ENCODE results near the gene LHX4.

Gene LHX4

GRCh38 chr1:180268556-180269075, 38.6 kb downstream of the LHX4 start:
- no peak for DNase-seq

DNA sequence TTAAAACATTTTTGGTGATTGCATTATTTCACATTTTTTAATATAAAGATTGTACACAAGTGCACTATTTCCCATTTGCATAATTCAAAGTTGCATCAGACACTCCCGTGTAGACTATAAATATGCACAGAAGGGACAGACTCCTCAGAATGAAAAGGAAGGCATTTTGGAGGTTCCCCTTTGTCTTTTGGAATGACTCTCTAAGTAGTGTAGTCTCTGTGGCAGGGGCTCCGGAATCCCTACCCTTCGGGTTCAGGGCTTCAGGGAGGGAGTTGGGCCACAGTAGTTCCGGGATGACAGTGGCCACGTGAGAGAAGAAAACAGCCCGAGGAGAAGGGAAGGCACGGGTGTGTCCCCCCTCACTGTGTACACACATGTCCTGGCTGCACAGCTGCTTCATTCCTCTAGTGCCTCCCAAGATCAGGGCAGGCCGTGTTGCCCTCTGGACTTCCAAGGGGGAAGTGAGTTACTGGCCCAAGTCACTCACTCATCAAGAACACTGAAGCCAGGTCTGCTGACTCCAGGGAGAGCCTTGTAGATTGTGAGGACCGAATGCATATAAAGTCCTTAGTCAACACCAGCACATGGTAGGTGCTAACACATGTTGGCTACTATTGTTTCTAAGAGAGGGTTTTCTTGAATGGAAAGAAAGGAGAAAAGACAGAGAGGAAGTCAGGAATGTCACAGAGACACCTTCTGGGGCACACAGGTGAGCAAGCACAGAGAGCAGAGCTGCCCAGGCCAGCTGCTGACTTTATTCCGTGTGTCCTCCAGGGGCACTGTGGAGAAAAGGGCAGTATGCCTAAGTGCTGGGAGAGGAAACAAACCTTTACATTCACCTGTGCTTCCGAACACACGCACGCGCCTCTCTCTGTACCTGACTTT, 39.8 kb downstream of the LHX4 start:
- H2AK5ac ChIP-seq (ENCODE audit: low read length): no peak overlapping the region
- H3K4me2 ChIP-seq (ENCODE audit: low read length): no peak overlapping the region
- no peaks in the 10 kb centered on the region for H3K79me1 ChIP-seq (ENCODE audit: low read length)
- H3K79me2 ChIP-seq (ENCODE audit: control insufficient read depth, insufficient read depth, low read length, poor library complexity): no peaks in the 10 kb centered on the region
- peaks cover 2 to 8% of the 10 kb centered on the region in 2 experiments for H3K36me3 ChIP-seq (ENCODE audit: control insufficient read depth in 1 of 2, insufficient read depth in 2 of 2, low read length in 2 of 2)
- no peak overlapping the region for H2BK120ac ChIP-seq (ENCODE audit: insufficient read depth, low read length, poor library complexity)
- H2AFZ ChIP-seq (ENCODE audit: insufficient read depth, low read length, poor library complexity): no peak overlapping the region
- H4K91ac ChIP-seq (ENCODE audit: low read depth, low read length): no peak overlapping the region
- no peak overlapping the region for H2BK12ac ChIP-seq (ENCODE audit: low read length)
- H3K9ac ChIP-seq (ENCODE audit: low read length): no peak overlapping the region
- no peak overlapping the region for H3K18ac ChIP-seq (ENCODE audit: low read length)
- no peak overlapping the region for H3K4ac ChIP-seq (ENCODE audit: low read depth, low read length)
- peaks cover 4% of the 10 kb centered on the region for H3K9me3 ChIP-seq (ENCODE audit: insufficient read depth, low read depth, low read length)
- peak; percentile 67 to 83 for DNase-seq
- no peak overlapping the region for H3K23ac ChIP-seq (ENCODE audit: low read length)
- no peak overlapping the region for H4K8ac ChIP-seq (ENCODE audit: low read depth, low read length)
- H4K12ac ChIP-seq (ENCODE audit: low read depth, low read length): no peak overlapping the region
- H3K4me1 ChIP-seq (ENCODE audit: control insufficient read depth in 1 of 2, insufficient read depth in 2 of 2, low read length in 2 of 2): no peaks in the 10 kb centered on the region
- no peak overlapping the region for H3K27ac ChIP-seq (ENCODE audit: low read depth, low read length)
- H3K27me3 ChIP-seq (ENCODE audit: insufficient read depth, low read length): no peaks in the 10 kb centered on the region
- no peak overlapping the region for H3K4me3 ChIP-seq (ENCODE audit: low read depth, low read length)
- H2BK5ac ChIP-seq (ENCODE audit: low read depth, low read length, poor library complexity): no peak overlapping the region
- no peak overlapping the region for H3K14ac ChIP-seq (ENCODE audit: low read length)
- no CpG with 5 or more reads among the region's 14 CpGs for WGBS (ENCODE audit: extremely low coverage, insufficient coverage, insufficient read length)

More at GRCh38 chr1:180268556-180269075, 38.6 kb downstream of the LHX4 start:
- Histone ChIP-seq H3K23ac (ENCODE audit: low read length) (no peak overlapping the region), H3K9ac (ENCODE audit: low read length) (no peak overlapping the region), H3K27me3 (ENCODE audit: insufficient read depth, low read length) (no peaks in the 10 kb centered on the region), H4K8ac (ENCODE audit: low read depth, low read length) (no peak overlapping the region), H3K79me2 (ENCODE audit: control insufficient read depth, insufficient read depth, low read length, poor library complexity) (no peaks in the 10 kb centered on the region), H2BK120ac (ENCODE audit: insufficient read depth, low read length, poor library complexity) (no peak overlapping the region), H2BK5ac (ENCODE audit: low read depth, low read length, poor library complexity) (no peak overlapping the region), H3K9me3 (ENCODE audit: insufficient read depth, low read depth, low read length) (peaks cover 4% of the 10 kb centered on the region), H3K4me2 (ENCODE audit: low read length) (no peak overlapping the region), H3K79me1 (ENCODE audit: low read length) (no peaks in the 10 kb centered on the region), H3K36me3 (ENCODE audit: control insufficient read depth in 1 of 2, insufficient read depth in 2 of 2, low read length in 2 of 2) (peaks cover 0 to under 1% of the 10 kb centered on the region in 2 experiments), H4K12ac (ENCODE audit: low read depth, low read length) (no peak overlapping the region), H3K4ac (ENCODE audit: low read depth, low read length) (no peak overlapping the region), H3K27ac (ENCODE audit: low read depth, low read length) (no peak overlapping the region), H3K4me3 (ENCODE audit: low read depth, low read length) (no peak overlapping the region), H2AFZ (ENCODE audit: insufficient read depth, low read length, poor library complexity) (no peak overlapping the region), H3K18ac (ENCODE audit: low read length) (no peak overlapping the region), H2AK5ac (ENCODE audit: low read length) (no peak overlapping the region), H2BK12ac (ENCODE audit: low read length) (no peak overlapping the region), H3K14ac (ENCODE audit: low read length) (no peak overlapping the region), H3K4me1 (ENCODE audit: control insufficient read depth in 1 of 2, insufficient read depth in 2 of 2, low read length in 2 of 2) (no peaks in the 10 kb centered on the region), H4K91ac (ENCODE audit: low read depth, low read length) (no peak overlapping the region)
- no CpG with 5 or more reads among the region's 9 CpGs for WGBS (ENCODE audit: extremely low coverage, insufficient coverage, insufficient read length)

GRCh38 chr1:180270530-180271271, 40.6 kb downstream of the LHX4 start:
- Histone ChIP-seq H2BK120ac (ENCODE audit: insufficient read depth, low read length, poor library complexity) (no peak overlapping the region), H3K79me1 (ENCODE audit: low read length) (no peaks in the 10 kb centered on the region), H3K4me2 (ENCODE audit: low read length) (no peak overlapping the region), H3K14ac (ENCODE audit: low read length) (no peak overlapping the region), H3K27ac (ENCODE audit: low read depth, low read length) (no peak overlapping the region), H3K4me3 (ENCODE audit: low read depth, low read length) (peak overlapping the region; percentile 24), H3K4ac (ENCODE audit: low read depth, low read length) (no peak overlapping the region), H3K18ac (ENCODE audit: low read length) (no peak overlapping the region), H2BK12ac (ENCODE audit: low read length) (no peak overlapping the region), H2AK5ac (ENCODE audit: low read length) (no peak overlapping the region), H4K8ac (ENCODE audit: low read depth, low read length) (no peak overlapping the region), H4K12ac (ENCODE audit: low read depth, low read length) (no peak overlapping the region), H4K91ac (ENCODE audit: low read depth, low read length) (no peak overlapping the region), H3K23ac (ENCODE audit: low read length) (no peak overlapping the region), H3K27me3 (ENCODE audit: insufficient read depth, low read length) (no peaks in the 10 kb centered on the region), H3K9ac (ENCODE audit: low read length) (no peak overlapping the region), H2BK5ac (ENCODE audit: low read depth, low read length, poor library complexity) (no peak overlapping the region), H2AFZ (ENCODE audit: insufficient read depth, low read length, poor library complexity) (no peak overlapping the region), H3K9me3 (ENCODE audit: insufficient read depth, low read depth, low read length) (peaks cover 4% of the 10 kb centered on the region), H3K4me1 (ENCODE audit: control insufficient read depth in 1 of 2, insufficient read depth in 2 of 2, low read length in 2 of 2) (no peaks in the 10 kb centered on the region), H3K79me2 (ENCODE audit: control insufficient read depth, insufficient read depth, low read length, poor library complexity) (no peaks in the 10 kb centered on the region), H3K36me3 (ENCODE audit: control insufficient read depth in 1 of 2, insufficient read depth in 2 of 2, low read length in 2 of 2) (peaks cover 2 to 8% of the 10 kb centered on the region in 2 experiments)
- WGBS (ENCODE audit: extremely low coverage, insufficient coverage, insufficient read length): no CpG with 5 or more reads among the region's 8 CpGs
- peak; percentile 82 to 85 for DNase-seq

- H3K4me2 ChIP-seq (ENCODE audit: low read length): no peak overlapping the region
- peaks cover 4% of the 10 kb centered on the region for H3K9me3 ChIP-seq (ENCODE audit: insufficient read depth, low read depth, low read length)
- no CpG with 5 or more reads among the region's 23 CpGs for WGBS (ENCODE audit: extremely low coverage, insufficient coverage, insufficient read length)
- H2AK5ac ChIP-seq (ENCODE audit: low read length): no peak overlapping the region
- H3K36me3 ChIP-seq (ENCODE audit: control insufficient read depth in 1 of 2, insufficient read depth in 2 of 2, low read length in 2 of 2): peaks cover 2 to 8% of the 10 kb centered on the region in 2 experiments
- no peak overlapping the region for H2BK12ac ChIP-seq (ENCODE audit: low read length)
- DNase-seq: peak; percentile 98 to 99
- H4K8ac ChIP-seq (ENCODE audit: low read depth, low read length): no peak overlapping the region
- no peaks in the 10 kb centered on the region for H3K27me3 ChIP-seq (ENCODE audit: insufficient read depth, low read length)
- H3K18ac ChIP-seq (ENCODE audit: low read length): no peak overlapping the region
- H4K12ac ChIP-seq (ENCODE audit: low read depth, low read length): no peak overlapping the region
- H3K79me1 ChIP-seq (ENCODE audit: low read length): no peaks in the 10 kb centered on the region
- no peak overlapping the region for H3K23ac ChIP-seq (ENCODE audit: low read length)
- no peak overlapping the region for H3K27ac ChIP-seq (ENCODE audit: low read depth, low read length)
- no peak overlapping the region for H2AFZ ChIP-seq (ENCODE audit: insufficient read depth, low read length, poor library complexity)
- H3K9ac ChIP-seq (ENCODE audit: low read length): no peak overlapping the region
- peak overlapping the region; percentile 24 for H3K4me3 ChIP-seq (ENCODE audit: low read depth, low read length)
- H2BK5ac ChIP-seq (ENCODE audit: low read depth, low read length, poor library complexity): no peak overlapping the region
- H3K4ac ChIP-seq (ENCODE audit: low read depth, low read length): no peak overlapping the region
- H4K91ac ChIP-seq (ENCODE audit: low read depth, low read length): no peak overlapping the region
- no peaks in the 10 kb centered on the region for H3K4me1 ChIP-seq (ENCODE audit: control insufficient read depth in 1 of 2, insufficient read depth in 2 of 2, low read length in 2 of 2)
- H3K14ac ChIP-seq (ENCODE audit: low read length): no peak overlapping the region
- H3K79me2 ChIP-seq (ENCODE audit: control insufficient read depth, insufficient read depth, low read length, poor library complexity): no peaks in the 10 kb centered on the region
- no peak overlapping the region for H2BK120ac ChIP-seq (ENCODE audit: insufficient read depth, low read length, poor library complexity)
Measured at GRCh38 chr1:180271272-180272255, 41.5 kb downstream of the LHX4 start.
